Anterior cingulate cortex (tissue), 58 donors: ENCODE data around the gene DAW1.
A peak's percentile ranks its signal among the peaks of the same experiment; 100 is the strongest.
"Not testable (repeated sequence)": the region's sequence is repeated elsewhere in the genome, so short reads cannot be mapped to it uniquely, and the experiment has no call there.

Source experiments
- DNase-seq, 58 donors: peaks; one replicate each; lab custom pipeline; 2025; lab: John Stamatoyannopoulos, UW

Gene DAW1, protein sequence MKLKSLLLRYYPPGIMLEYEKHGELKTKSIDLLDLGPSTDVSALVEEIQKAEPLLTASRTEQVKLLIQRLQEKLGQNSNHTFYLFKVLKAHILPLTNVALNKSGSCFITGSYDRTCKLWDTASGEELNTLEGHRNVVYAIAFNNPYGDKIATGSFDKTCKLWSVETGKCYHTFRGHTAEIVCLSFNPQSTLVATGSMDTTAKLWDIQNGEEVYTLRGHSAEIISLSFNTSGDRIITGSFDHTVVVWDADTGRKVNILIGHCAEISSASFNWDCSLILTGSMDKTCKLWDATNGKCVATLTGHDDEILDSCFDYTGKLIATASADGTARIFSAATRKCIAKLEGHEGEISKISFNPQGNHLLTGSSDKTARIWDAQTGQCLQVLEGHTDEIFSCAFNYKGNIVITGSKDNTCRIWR

GRCh38 chr2:227871375-227871791, at the start of gene DAW1:
Gene DAW1, plus strand, starts transcription at chr2:227871631. Its CDS starts 59 bp downstream, at chr2:227871690.
- DNase-seq = peak in 41 of 58 donors; percentile 5 to 69 (median 29)

- no peak for DNase-seq
Observed at GRCh38 chr2:227822416-227823003, 48.9 kb upstream of the DAW1 start.

- DNase-seq = no peak
Observed at GRCh38 chr2:227823922-227824321, 47.5 kb upstream of the DAW1 start.

- DNase-seq = no peak
Observed at GRCh38 chr2:227824711-227825110, 46.7 kb upstream of the DAW1 start.

- peak in 51 of 58 donors; percentile 5 to 83 (median 47) for DNase-seq
Observed at GRCh38 chr2:227826019-227826521, 45.4 kb upstream of the DAW1 start.

DNA sequence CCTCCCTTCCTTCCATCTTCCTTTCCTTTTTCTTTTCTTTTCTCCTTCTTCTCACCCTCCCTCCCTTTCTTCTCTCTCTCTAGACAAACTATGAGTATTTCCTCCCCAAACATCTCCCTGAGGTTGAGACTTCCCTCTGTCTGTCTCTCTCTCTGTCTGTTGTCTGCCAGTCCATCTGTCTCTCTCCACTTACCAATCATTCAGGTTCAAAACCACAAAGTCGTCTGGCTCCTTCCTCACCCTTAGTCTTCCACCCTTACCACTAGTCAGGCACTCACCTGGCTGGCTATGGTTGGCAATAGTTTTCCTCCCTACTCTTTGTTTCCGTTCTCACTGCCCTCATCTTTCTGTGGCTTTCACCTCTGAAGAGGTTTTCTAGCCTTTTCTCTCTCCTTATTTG, 44.9 kb upstream of the DAW1 start:
- no peak for DNase-seq

- no peak for DNase-seq
Observed at GRCh38 chr2:227827143-227827542, 44.3 kb upstream of the DAW1 start.

DNA sequence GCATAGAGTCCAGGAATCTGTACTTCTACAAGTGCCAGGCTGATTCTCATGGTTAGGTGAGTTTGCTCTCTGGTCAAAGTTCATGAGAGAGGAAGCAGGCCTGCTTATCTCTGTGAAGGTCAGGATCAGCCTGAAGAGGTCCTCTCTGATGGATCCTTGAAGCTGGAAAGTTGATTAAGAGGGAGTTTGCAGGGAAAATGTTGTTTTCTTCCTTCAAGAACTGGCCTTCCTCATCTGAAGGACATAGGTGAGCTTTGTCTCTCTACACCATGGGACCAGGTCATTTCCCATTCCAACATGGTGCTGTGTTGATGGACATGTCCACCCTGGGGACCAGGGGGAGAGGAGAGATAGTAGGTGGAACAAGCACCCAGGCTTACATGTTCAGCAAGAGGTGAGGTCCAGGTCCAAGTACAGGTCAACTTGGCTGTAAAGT, 42.9 kb upstream of the DAW1 start:
- no peak for DNase-seq

DNA sequence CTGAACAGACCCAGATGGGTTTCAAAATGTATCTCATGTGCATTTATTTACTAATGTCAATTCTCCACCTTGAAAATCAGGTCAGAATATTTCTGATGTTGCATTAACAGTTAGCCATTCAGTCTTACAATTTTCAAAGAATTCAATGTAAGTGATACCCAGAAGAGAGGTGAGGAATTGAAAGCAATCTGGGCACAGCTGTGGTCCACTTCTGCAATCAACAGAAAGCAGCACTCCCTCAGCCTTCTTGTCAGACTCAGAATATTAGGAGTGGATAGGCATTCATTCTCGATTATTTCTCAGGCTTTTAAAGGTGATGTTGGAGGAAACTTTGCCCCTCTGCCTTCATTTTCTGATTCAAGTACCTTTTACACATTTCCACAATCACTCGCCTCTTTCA, 42.1 kb upstream of the DAW1 start:
- DNase-seq = no peak

GRCh38 chr2:227834423-227834822, 37.0 kb upstream of the DAW1 start:
- no peak for DNase-seq

DNA sequence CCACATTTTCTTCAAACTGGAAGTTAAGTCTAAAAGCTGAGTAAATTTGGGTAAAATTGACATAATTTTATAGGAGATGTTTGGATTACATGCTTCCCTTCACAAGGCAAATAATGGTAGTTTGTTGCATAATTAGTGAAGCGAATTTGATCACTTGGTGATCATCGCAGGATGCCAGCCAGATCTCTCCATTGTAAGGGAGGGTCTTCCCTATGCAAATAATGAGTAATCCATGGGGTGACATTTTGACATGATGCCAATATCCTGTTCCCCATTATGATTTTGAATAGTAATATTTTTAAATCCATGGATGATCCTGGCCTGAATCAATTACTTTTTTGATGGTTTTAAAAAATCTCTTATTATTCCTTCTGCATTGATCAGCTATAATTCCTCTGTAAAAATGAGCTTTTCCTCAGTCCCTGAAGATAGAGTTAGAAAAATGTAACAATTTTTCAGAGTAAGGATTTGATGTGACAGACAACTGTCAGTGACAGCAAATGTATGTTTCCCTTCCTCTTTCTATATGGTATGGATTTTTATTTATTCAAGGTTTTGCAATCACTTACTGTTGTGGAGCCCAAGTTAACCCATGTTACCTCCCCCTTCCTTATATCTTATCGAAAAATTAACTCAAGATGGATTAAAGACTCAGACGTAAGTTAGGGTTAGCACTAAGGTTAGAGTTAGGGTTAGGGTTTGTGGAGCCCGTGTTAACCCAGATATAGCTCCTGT, 36.3 kb upstream of the DAW1 start:
- DNase-seq = no peak

DNA sequence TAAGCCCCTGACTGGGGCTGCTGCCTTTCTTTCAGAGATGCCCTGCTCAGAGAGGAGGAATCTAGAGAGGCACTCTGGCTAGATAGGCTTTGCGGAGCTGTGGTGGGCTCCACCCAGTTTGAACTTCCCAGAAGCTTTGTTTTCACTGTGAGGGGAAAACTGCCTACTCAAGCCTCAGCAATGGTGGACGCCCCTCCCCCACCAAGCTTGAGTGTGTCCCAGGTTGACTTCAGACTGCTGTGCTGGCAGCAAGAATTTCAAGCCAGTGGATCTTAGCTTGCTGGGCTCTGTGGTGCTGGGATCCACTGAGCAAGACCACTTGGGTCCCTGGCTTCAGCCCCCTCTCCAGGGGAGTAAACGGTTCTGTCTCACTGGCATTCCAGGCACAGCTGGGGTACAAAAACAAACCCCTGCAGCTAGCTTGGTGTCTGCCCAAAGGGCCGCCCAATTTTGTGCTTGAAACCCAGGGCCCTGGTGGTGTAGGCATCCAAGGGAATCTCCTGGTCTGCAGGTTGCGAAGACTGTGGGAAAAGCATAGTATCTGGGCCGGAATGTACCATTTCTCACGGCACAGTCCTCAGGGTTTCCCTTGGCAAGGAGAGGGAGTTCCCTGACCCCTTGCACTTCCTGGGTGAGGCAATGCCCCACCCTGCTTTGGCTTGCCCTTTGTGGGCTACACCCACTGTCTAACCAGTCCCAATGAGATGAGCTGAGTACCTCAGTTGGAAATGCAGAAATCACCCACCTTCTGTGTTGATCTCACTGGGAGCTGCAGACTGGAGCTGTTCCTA, 31.9 kb upstream of the DAW1 start:
- not testable (repeated sequence) for DNase-seq

GRCh38 chr2:227846831-227847230, 24.6 kb upstream of the DAW1 start:
- no peak for DNase-seq

- DNase-seq = no peak
Observed at GRCh38 chr2:227848146-227848545, 23.3 kb upstream of the DAW1 start.

- no peak for DNase-seq
Observed at GRCh38 chr2:227848586-227848985, 22.8 kb upstream of the DAW1 start.

DNA sequence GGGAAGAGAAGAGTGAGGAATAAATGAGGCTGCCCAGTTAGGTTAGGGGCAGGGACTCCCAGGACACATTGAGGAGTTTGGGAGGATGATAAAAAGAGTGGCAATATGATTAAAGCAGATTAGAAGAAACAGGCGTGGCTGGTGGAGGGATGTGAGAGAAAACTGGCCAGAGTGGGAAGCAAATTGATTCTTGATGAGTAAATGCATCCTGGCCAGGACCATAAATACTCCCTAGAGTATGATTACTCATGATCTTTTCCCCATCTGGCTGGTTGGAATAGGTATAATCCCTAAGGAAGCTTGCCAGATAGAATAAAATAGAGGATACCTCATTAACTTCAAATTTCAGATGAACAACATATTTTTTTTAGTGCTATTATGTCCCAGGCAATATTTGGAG, 21.5 kb upstream of the DAW1 start:
- DNase-seq = no peak

GRCh38 chr2:227853204-227853629, 18.2 kb upstream of the DAW1 start:
- no peak for DNase-seq

DNA sequence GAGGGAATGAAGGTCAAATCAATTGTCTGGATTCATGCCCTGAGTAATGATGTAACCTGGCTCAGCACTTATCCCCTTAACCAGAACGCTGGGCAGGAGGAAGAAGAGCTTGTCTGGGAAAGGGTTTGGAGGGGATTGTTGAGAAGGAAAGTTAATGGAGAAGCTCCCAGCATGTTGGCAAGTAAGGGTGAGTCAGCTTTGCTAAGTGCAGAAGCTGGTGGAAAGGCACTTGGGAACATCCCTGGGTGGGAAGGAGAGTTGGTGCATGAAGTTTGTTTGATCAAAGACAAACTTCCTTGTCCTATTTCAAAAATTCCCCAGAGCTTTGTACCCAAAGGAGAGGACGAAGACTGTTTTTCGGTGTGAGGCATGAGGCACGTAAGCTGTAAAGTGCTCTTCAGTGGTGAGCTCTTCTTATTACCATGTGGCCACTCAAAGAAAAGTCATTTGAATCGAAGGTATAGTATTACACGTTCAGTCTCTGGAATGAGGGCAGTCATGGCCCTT, 17.6 kb upstream of the DAW1 start:
- no peak for DNase-seq

DNA sequence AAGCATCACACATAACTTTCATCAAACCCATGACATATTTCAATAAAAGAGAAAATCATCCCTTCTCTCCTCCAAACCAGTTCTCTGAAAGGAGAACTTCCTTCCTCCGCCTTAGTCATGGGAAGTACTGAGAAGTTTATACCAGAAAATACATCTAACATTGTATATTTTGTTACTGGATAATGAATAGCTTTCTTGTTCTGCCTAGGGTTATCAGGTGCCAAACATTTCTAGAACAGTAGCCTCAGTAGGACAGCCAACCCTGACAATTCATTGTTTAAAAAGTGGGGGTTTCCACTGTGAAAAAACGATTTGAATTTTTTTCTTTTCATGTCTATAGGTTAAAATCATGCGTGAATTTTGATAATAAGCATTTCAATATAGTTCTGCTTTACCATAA, 16.0 kb upstream of the DAW1 start:
- no peak for DNase-seq

DNA sequence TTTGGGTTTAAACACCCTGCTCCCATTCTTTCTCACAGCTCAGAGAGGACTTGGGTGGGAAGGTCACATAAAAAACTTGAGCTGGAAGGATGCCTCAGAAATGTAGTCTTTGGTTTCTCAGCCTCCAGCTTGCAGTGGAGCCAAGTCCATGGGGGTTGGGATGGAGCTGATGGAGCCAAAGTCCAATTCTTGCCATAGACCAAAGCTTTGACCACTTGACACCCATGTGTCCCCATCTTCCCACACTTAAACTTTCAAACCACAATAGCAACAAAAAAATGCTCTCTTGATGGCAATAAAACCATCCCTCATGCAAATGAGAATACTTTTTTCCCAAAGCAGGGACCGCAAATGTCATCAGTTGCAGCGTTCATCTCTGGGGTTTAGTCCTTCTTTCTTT, 14.7 kb upstream of the DAW1 start:
- DNase-seq = no peak
